GM19328 (cell line): ENCODE results near the gene ZNF512B.
"Not testable (repeated sequence)": the region's sequence is repeated elsewhere in the genome, so short reads cannot be mapped to it uniquely, and the experiment has no call there.

Experiments
- ATAC-seq: cut with Tn5 transposase; IDR thresholded peaks from one replicate; pipeline ENCODE4 v1.9.1; 2021; ENCODE audit warnings: mild to moderate bottlenecking, moderate library complexity; ENCODE audit not compliant: unreplicated experiment

ZNF512B gene

DNA sequence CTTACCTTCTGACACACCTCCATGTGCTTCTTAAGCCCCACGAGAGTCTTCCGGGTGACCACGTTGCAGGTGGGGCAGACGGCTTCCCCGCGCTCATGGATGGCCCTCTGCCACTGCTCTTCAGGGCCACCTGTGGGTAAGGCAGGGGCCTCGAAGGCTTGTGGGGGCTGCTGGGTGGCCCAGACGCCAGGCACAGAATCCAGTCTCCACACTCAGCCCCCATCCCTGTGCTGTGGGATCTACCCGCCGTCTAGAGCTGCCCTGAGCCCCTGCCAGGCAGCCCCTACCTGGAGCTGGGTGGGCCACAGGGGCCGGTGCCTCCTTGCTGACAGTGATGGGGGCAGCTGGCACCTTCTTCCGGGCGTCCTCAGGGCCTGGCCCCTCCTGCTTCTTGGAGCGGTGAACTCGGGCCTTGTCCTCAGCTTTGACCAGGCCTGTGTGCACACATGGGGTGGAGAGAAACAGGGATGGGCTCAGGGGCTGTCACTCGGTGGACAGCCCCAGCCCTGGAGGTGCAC is 5.9 kb downstream of the ZNF512B start:
- ATAC-seq = no peak

DNA sequence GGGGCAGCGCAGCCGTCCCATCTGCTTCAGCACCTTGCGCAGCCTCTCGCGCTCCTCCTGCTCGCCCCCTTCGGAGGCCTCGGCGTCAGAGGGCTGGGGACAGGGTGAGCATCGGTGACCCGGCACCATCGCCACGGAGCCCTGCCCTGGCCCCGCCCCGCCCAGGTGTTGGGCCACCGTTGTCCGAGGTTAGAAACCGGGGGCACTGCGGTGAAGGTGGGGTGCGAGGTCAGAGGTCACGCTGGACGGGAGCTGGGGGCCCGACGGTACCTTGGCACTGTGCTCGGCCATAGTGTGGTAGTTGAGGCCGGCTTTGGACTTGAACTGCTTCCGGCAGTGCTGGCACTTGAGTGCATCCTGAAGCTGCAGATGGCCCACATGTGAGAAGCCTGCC is 6.4 kb downstream of the ZNF512B start:
- ATAC-seq = no peak

DNA sequence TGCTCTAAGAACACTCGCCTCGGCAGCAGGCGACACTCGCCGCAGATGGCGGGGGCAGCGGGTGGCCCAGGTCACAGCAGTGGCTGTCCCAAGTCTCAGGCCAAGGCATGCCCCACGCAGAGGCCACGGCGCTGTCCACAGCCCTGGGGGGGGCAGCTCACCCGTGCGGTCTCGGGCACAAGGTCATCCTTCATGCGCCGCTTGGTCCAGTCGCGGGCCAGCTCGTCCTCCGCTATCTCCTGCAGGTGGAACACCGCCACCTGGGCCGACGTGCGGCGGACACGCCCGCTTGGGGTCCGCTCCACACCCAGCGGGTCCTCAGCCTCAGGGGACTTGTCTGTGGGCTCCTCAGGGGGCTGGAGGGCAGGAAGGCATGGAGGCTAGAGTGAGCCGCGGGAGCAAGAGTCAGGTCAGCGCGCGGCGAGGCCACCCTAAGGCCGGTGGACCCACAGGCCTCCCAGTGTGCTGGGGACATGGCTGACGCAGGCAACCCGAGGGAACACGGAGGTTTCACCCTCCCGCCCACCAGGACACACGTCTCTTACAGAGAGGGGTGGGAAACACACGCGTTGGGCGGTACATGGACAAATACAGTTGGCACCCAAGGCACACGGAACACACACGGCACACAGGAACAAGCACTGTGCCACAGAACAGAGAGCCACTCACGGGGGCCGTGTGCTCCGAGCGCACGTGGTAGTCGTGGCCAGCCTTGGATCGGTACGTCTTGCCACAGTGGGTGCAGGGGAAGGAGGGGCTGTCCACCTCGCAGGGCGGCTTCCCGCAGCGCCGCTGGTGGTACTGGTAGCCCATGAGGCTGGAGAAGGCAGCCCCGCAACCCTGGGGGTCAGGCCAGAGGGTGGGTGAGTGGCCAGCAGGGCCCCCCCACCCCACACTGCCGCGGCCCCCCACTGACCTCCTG is 7.0 kb downstream of the ZNF512B start:
- no peak for ATAC-seq

DNA sequence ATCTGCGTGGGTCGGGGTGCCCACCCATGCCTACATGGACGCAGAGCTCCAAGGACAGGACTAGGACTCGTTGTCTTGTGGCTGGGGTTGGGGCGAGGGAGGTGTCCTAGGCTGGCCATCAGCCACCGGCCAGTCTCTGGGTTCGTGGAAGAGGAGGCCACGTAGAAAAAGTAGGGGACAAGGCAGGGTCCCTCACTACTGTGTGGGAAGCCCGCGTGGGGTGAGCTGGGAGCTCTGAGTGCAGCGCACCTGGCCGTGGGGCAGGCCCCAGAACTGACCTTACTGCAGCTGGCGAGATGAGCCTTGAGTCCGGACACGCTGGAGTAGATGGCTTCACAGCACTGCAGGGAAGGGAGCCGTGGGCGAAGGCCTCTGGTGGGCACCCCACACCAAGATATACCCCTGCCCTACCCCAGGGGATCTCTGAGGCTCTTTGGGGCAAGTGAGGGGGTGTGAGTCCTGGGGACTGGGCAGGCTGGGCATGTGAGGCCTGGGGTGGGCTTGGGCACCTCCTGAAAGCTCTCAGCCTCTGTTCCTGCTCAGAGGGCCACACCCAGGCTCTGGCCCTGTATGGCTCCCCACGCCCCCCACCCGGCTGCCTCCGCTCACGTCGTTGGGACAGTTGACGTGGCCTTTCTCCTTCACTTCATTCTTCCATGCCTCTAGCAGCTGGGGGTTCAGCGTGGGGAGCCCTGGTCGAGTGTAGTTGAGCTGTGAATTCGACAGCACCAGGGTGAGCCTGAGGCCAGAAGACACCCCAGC is 7.9 kb downstream of the ZNF512B start:
- no peak for ATAC-seq

DNA sequence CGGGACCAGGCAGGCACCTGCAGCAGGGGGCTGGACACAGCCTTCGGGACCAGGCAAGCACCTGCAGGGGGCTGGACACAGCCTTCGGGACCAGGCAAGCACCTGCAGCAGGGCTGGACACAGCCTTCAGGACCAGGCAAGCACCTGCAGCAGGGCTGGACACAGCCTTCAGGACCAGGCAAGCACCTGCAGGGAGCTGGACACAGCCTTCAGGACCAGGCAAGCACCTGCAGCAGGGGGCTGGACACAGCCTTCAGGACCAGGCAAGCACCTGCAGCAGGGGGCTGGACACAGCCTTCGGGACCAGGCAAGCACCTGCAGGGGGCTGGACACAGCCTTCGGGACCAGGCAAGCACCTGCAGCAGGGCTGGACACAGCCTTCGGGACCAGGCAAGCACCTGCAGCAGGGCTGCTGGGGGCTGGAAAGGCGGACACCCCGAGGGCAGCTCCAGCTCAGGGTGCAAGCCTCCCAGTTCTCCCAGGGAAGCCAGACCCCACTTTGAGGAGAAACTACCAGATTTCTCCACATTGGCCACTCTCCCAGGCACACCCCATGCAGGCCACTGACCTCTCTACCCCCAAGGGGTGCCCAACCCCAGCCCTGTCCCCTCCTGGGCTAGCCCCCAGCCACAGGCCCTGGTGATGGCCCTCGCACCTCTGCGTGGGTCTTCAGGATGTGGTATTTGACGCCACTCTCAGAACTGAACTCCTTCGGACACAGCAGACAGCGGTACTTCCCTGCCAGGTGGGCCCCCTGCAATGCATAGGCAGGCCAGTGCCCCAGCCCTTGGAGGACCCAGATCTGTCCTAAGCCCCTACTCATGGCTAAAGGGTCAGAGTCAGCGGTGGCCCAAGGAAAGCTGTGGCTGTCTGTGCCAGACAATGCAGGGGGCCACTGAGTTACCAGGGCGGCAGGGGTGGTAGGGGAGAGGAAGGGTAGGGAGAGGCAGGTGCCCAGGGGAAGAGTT is 8.8 kb downstream of the ZNF512B start:
- not testable (repeated sequence) for ATAC-seq

DNA sequence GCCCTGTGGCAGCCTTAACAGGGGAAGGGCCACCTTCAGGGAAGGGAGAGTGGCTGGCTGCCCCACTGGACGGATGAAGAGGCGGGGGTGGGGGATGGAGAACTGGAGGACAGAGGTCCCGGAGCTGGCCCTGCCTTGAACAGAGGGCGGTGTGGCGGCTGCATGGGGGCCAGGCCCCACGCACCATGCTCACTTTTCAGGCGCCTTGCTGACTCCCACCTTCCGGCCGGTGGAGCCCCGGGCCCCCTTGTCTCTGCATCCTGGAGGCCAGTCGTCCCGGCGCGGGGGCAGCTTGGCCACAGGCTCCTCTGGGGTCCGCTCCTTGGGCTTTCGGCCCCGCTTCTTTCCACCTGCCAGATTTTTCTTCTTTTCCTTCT is 10.0 kb downstream of the ZNF512B start:
- ATAC-seq = no peak

DNA sequence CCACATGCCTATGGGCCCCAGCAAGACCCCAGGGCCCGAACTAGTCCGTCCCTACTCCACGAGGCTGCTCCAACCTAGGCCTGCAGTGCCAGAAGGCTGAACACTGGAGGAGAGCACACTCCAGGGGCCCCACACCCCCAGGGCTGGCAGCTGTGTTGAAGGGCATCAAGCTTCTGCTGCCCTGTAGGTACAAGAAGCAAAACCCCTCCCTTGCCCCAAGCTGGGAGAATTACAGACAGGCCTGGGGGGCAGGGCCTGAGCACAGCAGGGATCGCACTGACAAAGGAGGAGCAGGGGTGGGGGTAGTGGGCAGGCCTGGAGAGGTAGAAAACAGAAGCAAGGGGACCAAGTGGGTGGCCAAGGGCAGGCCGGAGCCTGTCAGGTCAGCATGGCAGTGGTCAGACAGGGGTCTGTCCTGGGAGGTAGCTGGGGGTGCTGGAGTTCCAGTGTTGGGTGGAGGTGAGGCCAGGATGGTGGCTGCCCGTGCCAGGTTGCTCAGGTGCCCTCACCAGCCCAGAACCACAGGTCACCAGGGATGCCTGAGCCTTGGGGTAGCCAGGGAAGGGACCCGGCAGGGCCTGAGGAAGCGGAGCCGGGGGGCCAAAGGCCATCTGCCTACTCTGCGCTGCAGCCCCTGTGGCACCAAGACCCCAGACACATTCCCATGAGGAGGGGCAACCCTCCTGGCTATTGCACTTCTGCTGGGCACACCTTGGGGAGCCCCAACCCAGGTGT is 10.6 kb downstream of the ZNF512B start:
- no peak for ATAC-seq

DNA sequence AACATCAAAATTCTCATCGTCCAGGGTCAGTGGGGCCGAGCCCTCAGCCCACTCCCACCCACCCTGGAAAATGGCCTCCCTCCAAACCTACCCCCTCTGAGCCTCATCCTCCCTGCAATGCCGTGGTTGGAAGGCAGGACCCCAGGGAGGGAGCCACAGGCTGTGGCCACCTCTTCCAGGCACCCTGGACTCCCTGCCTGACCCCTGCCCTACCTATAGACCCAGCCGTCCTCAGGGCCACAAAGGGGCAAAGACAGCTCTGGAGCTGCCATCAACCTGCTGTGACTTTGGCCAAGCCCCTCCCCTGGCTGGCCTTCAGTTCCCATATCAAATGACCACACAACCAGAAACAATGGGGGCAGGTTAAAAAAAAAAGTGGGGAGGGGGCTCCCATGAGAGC is 11.3 kb downstream of the ZNF512B start:
- ATAC-seq = no peak

DNA sequence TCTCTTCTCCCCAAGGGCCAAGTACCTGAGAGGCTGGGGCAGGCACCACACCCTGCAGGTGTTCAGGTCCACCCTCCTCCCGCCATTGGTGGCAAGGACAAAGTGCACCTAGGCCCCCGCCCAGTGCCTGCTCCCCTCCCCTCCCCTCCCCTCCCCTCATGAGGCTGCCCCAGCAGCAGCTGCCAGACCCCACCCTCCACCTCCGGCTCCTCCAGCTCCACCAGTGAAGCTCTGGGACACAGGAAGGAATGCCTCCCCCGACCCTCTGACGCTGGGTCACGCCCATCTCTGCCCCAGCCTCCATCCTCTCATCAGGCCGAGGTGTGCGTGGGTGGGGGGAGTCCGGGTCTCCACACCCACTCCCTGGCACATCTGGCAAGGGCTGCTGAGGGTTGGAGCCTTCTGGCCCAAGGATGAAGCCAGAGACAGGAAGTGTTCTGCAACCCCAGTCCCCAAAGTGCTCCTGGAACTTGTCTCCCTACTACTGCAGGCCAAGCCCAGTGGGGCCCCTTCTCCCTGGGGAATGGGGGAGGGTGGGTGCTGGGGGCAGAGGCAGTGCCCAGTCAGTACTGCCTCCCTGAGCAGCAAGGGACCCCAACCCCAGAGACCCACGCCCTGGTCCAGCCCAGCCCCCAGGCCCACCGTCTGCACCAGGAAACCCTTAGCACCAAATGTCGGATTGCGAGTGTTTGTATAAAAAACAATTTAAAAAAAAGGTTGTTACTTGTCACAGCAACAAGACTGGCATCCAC is 11.9 kb downstream of the ZNF512B start:
- no peak for ATAC-seq

DNA sequence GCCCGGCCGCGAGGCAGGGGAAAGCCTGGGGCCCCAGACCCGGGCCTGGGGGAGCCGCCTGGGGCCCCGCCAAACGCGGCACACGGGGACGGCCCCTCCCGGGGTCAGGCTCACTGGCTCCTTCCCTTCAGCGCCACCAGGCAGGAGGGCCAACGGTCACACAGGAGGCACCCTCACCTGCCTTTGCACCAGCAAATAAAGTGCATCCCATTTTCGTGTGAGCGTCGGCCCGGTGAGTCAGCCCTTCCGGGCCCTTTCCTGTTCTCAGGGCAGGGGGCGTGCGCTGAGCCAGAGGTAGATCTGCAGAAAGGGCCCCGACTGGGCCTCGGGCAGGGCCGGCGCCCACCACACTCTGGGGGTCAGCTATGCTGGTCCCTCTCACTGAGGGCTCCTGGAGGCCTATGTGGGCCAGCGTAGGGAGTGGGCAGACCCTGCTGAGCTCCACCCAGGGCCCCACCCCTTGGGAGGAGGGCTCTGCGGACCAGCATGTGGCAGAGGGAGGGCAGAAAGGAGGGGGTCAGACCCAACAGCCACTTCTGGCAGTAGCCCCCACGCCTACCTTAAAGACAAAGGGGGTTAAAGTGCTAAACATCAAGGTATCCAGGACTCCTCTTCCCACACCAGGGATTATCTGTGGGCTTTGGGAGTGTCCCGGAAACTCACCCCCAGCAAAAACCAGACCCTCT is 12.6 kb downstream of the ZNF512B start:
- no peak for ATAC-seq

DNA sequence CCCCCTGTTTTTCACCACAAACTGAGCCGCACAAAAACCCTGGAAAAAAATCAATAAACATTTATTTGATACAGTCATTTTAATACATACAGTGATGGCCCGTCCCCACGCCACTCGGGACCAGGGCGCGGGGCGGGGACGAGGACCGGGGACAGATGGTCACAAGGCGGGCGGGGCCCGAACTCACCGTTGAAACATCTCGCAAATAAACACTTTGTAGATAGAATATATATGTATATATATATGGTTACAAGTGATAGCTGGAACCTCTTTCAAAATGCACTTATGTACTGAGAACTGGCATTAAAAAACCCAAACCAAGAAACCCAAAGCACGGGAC is 13.1 kb downstream of the ZNF512B start:
- ATAC-seq = peak; percentile 1

DNA sequence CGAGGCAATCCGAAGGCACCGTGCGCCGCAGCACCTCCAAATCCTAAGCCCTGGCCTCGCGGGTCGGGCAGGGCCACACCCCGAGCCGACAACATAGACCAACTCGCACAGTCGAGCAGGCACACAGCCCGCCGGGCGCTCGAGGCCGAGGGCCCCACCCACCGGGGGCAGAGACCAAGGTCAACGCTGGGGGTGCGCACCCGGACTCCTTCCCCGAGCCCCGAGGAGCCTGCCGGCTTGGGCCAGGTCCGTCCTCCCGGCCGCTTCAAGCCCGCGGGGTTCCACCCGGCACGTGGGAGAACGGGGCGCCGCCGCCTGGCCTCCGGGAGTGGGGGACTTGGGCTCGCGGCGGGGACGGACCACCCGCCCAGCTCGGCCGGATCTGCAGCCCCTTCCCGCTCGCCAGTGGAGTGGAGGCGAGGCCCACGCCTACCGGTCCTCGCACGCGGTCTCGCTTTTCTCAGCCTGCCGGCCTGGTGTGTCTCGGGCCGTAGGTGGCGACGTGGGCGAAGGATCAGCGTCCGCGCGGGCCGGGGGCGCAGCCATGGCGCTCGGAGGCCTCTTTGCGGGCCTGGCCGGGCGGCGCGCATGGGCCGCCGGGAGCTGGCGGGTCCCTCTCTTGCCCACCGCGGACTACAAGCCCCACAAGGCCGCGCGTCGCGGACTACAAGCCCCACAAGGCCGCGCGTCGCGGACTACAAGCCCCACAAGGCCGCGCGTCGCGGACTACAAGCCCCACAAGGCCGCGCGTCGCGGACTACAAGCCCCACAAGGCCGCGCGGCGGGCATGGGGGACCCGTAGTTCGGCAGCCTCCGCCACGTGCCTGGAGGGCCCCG is 13.7 kb downstream of the ZNF512B start, which contains the start of gene UCKL1:
Gene UCKL1, minus strand, starts transcription at position 590 of the 837 bp plus-strand sequence. Its CDS starts 44 bp downstream, at position 546.
- peak; percentile 66 for ATAC-seq

DNA sequence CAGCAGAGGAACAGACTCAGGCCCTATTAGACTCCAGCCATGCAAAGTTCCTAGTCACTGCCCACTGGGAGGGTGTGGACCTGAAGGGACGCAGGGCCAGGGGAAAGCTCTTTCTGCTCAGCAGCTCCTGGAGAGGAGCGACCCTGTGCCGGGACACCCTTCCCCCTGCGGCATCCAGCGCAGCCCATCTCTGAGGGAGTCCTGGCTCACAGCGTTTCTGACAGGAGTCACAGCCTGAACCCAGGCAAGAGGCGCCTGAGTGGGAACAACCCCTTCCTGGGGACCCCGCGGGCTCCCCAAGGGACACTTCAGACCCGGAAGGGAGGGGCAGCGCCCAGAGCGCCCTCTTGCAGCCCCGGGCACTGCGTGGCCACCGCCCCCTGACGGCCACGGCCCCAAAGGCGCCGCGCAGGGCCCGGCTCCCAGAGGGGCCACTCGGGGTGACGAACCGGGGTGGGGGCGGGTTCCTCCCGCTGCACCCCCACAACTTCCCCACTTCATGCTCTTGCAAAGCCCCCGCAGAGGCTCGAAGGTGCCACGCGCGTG is 14.4 kb downstream of the ZNF512B start:
- ATAC-seq = peak; percentile 2

DNA sequence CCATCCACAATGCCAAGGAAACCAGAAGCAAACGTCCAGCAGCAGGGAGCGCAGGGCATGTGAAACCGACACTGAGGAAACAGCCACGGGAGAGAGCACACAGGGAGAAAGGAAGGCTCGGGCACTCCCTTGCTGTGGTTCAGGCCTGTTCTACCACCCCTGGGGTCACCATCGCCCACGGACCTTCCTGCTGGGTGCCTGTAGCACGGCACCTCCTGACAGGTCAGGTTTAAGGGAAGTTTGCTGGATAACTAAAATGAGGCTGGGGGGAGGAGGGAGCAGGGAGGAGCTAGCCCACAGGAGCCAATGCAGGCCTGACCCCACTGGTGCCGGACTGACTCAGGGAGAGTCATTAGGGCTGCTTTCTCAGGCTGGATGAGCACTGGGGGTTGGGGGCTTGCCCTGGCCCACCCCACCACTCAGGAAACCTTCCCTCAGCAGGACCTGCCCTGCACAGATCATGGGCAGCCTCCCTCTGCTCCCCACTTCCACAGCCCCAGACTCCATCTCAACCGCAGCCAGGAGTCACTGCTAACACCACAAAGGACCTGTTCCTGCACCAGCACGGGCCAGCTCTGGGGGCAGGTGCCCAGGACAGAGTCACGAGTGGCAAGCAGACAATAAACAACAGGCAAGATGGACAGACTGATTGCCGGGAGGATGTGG is 15.8 kb downstream of the ZNF512B start:
- no peak for ATAC-seq

DNA sequence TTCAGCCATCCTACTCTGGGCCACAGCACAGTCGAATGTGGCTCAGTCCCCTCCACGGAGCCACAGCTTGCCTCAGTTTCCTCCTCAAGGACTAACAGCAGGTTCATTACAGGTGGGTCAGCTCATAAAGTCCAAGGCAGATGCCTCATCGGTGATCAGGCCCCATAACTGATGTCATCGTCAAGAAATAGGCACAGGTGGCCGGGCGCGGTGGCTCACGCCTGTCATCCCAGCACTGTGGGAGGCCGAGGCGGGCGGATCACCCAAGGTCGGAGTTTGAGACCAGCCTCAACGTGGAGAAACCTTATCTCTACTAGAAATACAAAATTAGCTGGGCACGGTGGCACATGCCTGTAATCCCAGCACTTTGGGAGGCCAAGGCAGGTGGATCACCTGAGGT is 17.0 kb downstream of the ZNF512B start:
- no peak for ATAC-seq

DNA sequence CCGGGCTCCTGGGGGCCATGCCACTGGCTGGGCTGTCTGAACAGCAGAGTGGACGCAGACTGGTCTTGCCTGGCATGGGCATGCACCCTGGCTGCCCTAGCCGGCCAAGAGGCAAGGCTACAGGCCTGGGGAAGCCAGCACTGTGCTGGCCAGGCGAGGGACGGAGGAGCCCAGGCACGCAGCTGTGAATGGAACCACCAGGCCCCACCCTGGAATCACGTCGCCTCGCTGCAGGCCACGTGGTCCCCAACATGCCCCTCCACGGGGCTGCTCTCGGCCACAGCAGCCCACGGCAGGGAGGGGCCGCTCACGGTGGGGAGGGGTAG is 17.6 kb downstream of the ZNF512B start:
- no peak for ATAC-seq
